Effector memory CD8-positive, alpha-beta T cell (primary cell): ENCODE results near the gene TLE6.
"Not testable (repeated sequence)": the region's sequence is repeated elsewhere in the genome, so short reads cannot be mapped to it uniquely, and the experiment has no call there.

ENCODE experiments used
- ATAC-seq: fragments of 150-1000 bp; cut with Tn5 transposase; replicated peaks from 2 replicates; pipeline ENCODE4 v1.10.0; 2021; ENCODE audit warnings: mild to moderate bottlenecking, moderate library complexity
- DNase-seq, 3 experiments: peaks; one replicate each; pipeline ENCODE4 v3.0.0; 2021
- H3K27ac Mint-ChIP-seq, 2 donors: one replicate each; pipeline ENCODE4 v1.8.0; 2022; ENCODE audit warnings: mild to moderate bottlenecking in 2 of 2, mixed read lengths in 2 of 2, moderate library complexity in 2 of 2
- H3K27me3 Mint-ChIP-seq, 2 donors: one replicate each; pipeline ENCODE4 v1.8.0; 2022; ENCODE audit warnings: mixed read lengths in 2 of 2
- H3K36me3 Mint-ChIP-seq: one replicate; pipeline ENCODE4 v1.8.0; 2022; ENCODE audit warnings: mild to moderate bottlenecking, moderate library complexity, mixed read lengths; ENCODE audit not compliant: insufficient read depth
- H3K4me1 Mint-ChIP-seq, 2 donors: one replicate each; pipeline ENCODE4 v1.8.0; 2022; ENCODE audit warnings: low read depth in 2 of 2, mixed read lengths in 2 of 2
- H3K4me3 Mint-ChIP-seq, 2 donors: one replicate each; pipeline ENCODE4 v1.8.0; 2022; ENCODE audit warnings: mild to moderate bottlenecking in 2 of 2, mixed read lengths in 2 of 2, moderate library complexity in 2 of 2
- H3K9me3 Mint-ChIP-seq, 2 donors: one replicate each; pipeline ENCODE4 v1.8.0; 2022; ENCODE audit warnings: mixed read lengths in 2 of 2

TLE6 gene

DNA sequence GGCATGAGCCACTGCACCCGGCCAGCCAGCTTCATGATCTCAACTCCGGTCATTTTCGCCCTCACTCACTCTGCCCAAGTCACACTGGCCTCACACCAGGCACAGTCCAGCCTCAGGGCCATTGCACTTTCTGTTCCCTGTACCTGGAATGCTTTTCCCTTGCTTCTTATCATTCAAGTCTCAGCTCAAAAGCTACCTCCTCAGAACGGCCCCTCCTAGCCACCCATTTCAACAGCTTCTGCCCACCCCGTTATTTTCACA, 54.2 kb downstream of the TLE6 start:
- Mint-ChIP-seq H3K36me3 (peaks cover 21% of the 10 kb centered on the region), H3K4me1 (peaks cover 31 to 32% of the 10 kb centered on the region in 2 donors), H3K9me3 (no peaks in the 10 kb centered on the region), H3K27me3 (peaks cover 0 to 10% of the 10 kb centered on the region in 2 donors), H3K4me3 (no peak overlapping the region), H3K27ac (peak overlapping the region in 1 of 2 donors; percentile 17)
- no peak for DNase-seq
- no peak for ATAC-seq

DNA sequence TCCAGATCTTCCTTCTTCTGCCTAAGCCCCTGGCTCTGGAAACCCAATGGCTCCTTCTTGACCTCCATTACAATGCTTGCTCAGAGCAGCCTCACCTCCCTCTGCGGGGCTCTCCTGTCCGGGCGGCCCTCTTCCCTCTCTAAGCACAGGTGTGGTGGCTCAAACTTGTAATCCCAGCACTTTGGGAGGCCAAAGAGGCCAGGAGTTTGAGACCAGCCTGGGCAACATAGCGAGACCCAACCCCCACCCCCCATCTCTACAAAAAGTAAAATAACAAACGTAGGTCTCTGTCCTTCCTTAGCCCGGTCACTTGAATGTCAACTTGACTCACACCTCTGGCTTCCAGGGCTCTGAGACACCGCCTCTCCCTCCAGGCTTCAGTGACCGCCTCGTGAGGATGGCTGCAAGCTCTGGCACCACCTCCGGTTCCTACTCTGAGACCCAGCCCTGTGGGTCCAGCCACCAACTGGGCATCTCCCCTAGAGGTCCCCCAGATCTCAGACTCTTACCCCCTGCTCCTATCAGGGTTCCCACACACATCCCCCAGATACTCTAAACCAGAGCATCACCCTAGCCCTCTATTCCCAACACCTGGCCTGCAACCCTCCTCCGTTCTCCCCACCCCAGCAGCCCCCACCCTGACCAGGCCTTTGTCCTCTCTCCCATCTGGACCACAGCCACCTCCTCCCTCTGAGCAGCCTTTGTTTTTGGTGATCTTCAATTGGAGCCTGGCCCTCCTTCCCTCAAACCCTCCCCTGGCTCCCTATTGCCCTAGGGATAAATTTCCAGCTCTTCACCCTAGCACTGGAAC, 56.4 kb downstream of the TLE6 start:
- Mint-ChIP-seq H3K36me3 (peaks cover 26% of the 10 kb centered on the region), H3K27me3 (peaks cover 0 to 10% of the 10 kb centered on the region in 2 donors), H3K27ac (peak overlapping the region in 1 of 2 donors; percentile 52), H3K4me1 (peaks cover 27 to 28% of the 10 kb centered on the region in 2 donors), H3K4me3 (peak overlapping the region; percentile 90 to 94), H3K9me3 (no peaks in the 10 kb centered on the region)
- no peak for ATAC-seq
- no peak for DNase-seq

DNA sequence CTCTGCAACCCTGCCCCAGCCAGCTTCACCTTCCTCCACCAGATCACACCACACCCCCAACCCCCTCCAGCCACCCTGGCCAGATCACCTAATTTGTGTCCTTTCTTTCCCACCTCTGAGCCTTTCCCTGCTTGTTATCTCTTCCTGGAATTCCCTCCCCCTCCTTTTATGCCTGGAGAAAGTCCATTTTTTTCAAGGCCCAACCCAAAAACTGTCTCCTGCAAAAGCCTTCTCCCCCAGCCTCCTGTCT, 57.0 kb downstream of the TLE6 start:
- H3K27ac Mint-ChIP-seq = peak overlapping the region in 1 of 2 donors; percentile 98
- ATAC-seq (no peak), DNase-seq (no peak)
- H3K4me3 Mint-ChIP-seq = peak overlapping the region; percentile 90 to 94
- H3K36me3 Mint-ChIP-seq = peaks cover 26% of the 10 kb centered on the region
- no peaks in the 10 kb centered on the region for H3K9me3 Mint-ChIP-seq
- H3K27me3 Mint-ChIP-seq = peaks cover 0 to 10% of the 10 kb centered on the region in 2 donors
- H3K4me1 Mint-ChIP-seq = peaks cover 27 to 29% of the 10 kb centered on the region in 2 donors

DNA sequence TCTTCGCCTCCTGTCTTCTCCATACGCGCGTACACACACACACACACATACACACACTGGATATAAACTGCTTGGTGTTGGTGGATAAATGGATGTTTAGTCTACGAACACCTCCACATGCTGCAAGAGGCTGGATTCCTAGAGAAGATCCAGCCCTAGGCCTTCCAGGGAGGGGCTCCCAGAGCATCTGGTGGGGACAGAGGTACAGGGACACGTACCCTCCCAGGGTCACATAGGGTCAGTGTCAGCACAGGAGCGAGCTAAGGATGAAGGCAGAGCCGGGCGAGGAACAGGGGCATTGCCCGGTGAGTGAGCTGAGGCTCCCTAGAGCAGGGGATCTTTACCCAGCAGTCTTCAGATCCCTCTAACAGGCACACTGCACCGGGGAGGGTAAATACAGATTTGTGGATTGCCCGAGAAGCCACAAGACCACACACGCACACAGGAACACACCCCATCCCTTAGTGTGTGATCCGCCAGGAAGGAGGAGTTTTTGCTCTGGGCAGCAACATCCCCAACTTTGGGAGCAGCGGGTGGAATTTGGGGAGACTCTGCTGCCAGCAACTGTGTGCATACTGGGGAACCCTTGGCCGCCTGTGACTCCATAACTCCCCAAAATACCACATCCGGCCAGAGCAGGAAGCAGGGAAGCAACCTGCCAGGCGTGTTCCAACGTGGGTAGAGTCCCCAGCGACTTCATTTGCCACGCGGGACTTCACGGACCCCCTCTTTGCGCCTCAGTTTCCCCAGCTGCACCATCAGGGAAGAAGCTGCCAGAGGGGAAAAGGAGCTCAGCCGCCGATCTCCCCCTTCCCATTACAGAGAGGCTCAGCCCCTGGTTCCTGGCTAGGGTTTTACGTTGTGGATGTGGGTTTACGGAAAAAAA, 57.5 kb downstream of the TLE6 start:
- Mint-ChIP-seq H3K27me3 (peaks cover 0 to 10% of the 10 kb centered on the region in 2 donors), H3K36me3 (peaks cover 26% of the 10 kb centered on the region), H3K4me1 (peaks cover 27 to 32% of the 10 kb centered on the region in 2 donors), H3K4me3 (peak overlapping the region; percentile 90 to 94), H3K27ac (peak overlapping the region; percentile 97 to 98), H3K9me3 (no peaks in the 10 kb centered on the region)
- peak; percentile 12 for ATAC-seq
- DNase-seq = peak in 1 of 3 experiments; percentile 28

DNA sequence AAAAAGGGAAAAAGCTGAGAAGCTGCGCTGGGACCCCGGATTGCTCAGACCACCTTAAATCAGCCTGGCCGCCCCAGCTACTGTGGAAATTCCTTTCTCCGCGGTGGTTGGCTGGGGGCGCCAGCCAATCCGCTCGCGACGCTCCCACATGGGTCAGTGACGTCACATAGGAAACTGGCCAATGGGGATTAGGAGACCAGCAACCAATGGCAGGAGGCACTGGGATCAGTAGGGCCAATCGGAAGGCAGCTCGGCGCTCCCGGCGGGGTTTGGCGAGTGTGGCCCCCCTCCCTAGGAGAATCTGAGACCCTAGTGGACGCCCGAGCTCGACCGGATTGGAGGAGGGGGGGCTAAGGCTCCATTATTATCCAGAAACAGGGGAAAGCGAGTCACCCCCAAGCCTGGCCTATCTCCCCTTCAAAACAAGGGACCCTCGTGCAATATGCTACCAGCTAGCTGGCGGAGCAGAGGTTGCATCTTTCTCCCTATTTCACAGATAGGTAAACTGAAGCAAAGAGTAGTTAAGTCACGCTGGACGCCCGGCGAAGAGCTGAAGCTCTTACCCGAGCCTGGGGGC, 58.3 kb downstream of the TLE6 start:
- Mint-ChIP-seq H3K27ac (peak overlapping the region; percentile 97 to 98), H3K4me3 (peak overlapping the region; percentile 90 to 94), H3K27me3 (peaks cover 0 to 10% of the 10 kb centered on the region in 2 donors), H3K36me3 (peaks cover 26% of the 10 kb centered on the region), H3K4me1 (peaks cover 27 to 29% of the 10 kb centered on the region in 2 donors), H3K9me3 (no peaks in the 10 kb centered on the region)
- ATAC-seq (peak; percentile 92), DNase-seq (peak; percentile 93 to 94 (median 93))

DNA sequence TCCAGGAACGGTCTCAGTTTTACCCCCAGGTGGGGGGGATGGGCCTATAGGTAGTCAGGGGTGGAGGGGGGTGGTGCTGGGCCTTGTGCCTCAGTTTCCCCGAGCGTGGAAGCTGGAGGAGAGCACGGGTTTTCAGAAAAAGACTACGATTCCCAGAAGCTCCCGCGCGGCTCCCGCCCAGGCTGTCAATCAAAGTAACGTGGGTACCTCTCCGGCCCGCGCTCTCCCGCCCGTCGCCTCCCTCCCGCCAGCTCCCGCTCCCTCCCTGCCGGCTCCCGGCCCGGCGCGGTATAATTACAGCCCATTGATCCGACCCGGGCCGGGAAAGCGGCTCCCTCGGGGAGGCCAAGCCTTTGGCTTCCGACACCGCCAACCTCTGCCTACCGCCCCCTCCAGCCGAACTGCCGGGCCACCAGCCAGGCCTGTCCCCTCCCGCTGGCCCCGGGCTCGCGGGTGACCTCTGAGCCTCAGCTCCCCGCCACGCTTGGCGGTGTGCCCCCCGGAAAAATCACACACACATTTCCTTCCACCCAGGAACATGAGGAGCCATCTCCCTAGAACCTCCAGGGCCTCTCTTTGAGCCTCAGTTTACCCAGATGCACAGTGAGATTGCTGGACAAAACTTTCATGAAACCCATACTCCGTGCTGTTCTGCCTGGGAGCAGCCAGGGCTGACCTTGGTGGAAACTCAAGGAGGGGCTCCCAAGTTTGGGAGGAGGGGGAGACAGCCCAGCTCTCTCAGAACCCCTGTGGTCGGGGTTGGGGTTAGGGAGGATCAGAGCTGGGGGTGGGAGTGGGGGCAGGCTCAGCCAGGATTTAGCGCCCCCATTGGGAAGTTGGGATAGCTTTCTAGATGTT, 59.0 kb downstream of the TLE6 start:
- peak overlapping the region; percentile 90 to 94 for H3K4me3 Mint-ChIP-seq
- peaks cover 0 to 10% of the 10 kb centered on the region in 2 donors for H3K27me3 Mint-ChIP-seq
- H3K27ac Mint-ChIP-seq = peak overlapping the region; percentile 97 to 98
- no peaks in the 10 kb centered on the region for H3K9me3 Mint-ChIP-seq
- H3K36me3 Mint-ChIP-seq = peaks cover 26% of the 10 kb centered on the region
- peak; percentile 48 for ATAC-seq
- DNase-seq = peak; percentile 65 to 76 (median 69)
- H3K4me1 Mint-ChIP-seq = peaks cover 27 to 29% of the 10 kb centered on the region in 2 donors

DNA sequence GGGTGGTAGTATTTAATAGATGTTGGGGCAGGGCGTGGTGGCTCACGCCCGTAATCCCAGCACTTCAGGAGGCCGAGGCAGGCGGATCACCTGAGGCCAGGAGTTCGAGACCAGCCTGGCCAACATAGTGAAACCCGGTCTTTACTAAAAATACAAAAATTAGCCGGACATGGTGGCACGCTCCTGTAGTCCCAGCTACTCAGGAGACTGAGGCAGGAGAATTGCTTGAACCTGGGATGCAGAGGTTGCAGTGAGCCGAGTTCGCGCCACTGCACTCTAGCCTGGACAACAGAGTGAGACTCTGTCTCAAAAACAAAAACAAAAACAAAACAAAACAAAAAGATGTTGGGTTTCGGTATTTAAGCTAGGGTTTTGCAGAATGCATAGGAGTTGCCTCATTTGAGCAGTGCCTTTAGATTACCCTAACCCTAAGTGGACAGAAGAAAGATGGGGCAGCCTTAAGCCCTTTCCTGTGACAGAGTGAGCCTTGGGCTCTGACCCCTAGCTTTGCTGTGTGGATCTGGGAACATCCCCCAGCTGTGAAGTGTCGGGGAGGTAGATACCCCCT, 59.7 kb downstream of the TLE6 start:
- Mint-ChIP-seq H3K4me1 (peaks cover 27 to 31% of the 10 kb centered on the region in 2 donors), H3K36me3 (peaks cover 26% of the 10 kb centered on the region), H3K27ac (peak overlapping the region; percentile 97 to 98), H3K4me3 (peak overlapping the region; percentile 90 to 94)
- not testable (repeated sequence) for ATAC-seq, H3K27me3 Mint-ChIP-seq, H3K9me3 Mint-ChIP-seq, DNase-seq

DNA sequence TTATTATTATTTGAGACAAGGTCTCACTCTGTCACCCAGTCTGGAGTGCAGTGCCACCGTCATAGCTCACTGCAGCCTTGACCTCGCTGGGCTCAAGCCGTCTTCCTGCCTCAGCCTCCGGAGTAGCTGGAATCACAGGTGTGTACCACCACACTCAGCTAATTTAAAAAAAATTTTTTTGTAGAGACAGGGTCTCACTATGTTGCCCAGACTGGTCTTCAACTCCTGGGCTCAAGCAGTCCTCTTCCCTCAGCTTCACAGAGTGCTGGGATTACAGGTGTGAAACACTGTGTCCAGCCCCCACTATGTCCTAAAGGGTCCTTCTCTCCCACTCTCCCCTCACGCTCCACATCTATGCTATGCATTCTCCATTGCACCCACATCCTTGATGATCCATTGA, 60.9 kb downstream of the TLE6 start:
- Mint-ChIP-seq H3K36me3 (peaks cover 26% of the 10 kb centered on the region), H3K27me3 (peaks cover 0 to 10% of the 10 kb centered on the region in 2 donors), H3K9me3 (no peaks in the 10 kb centered on the region), H3K4me1 (peaks cover 25 to 33% of the 10 kb centered on the region in 2 donors), H3K27ac (no peak overlapping the region), H3K4me3 (no peak overlapping the region)
- DNase-seq = no peak
- ATAC-seq = no peak

DNA sequence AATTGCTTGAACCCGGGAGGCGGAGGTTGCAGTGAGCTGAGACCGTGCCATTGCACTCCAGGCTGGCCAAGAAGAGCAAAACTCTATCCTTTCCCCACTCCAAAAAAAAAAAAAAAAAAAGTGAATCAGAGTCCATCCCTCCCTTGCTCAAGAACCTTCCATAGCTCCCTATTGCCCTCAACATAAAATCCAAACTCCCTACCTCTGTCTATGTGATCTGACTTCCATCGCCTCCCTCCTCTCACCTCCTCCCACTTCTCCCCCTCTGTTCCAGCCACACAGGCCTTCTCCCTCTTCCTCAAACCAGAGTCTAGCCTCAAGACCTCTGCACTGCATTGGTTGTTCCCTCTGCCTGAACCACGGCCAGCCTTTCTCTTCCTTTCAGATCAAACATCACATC, 61.8 kb downstream of the TLE6 start:
- DNase-seq (no peak), ATAC-seq (no peak)
- Mint-ChIP-seq H3K36me3 (peaks cover 26% of the 10 kb centered on the region), H3K27ac (no peak overlapping the region), H3K4me1 (peaks cover 25 to 32% of the 10 kb centered on the region in 2 donors), H3K27me3 (peaks cover 0 to 6% of the 10 kb centered on the region in 2 donors), H3K9me3 (no peaks in the 10 kb centered on the region), H3K4me3 (no peak overlapping the region)

DNA sequence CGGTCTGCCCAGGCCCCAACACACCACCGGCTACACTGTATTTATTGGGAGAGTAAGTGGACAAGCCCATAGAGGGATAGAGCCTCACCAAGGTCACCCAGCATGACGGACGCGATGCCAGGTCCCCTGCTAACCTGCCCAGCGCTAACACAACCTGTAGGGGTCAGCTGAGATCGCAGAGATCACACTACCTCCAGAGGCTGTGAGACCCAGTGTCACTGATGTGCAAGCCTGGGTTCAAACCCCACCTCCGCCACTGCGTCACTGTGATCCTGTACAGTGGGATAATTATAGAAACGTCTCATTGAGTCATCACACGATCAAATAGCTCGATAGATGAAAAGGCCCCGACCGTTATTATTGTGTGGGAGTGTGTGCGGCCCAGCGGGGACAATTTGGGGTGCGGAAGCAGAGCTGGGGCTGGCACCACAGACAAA, 62.3 kb downstream of the TLE6 start:
- DNase-seq = no peak
- Mint-ChIP-seq H3K4me3 (peak overlapping the region in 1 of 2 donors; percentile 8), H3K27me3 (peaks cover 0 to under 1% of the 10 kb centered on the region in 2 donors), H3K27ac (no peak overlapping the region), H3K36me3 (peaks cover 25% of the 10 kb centered on the region), H3K9me3 (no peaks in the 10 kb centered on the region), H3K4me1 (peaks cover 20 to 27% of the 10 kb centered on the region in 2 donors)
- ATAC-seq = no peak

DNA sequence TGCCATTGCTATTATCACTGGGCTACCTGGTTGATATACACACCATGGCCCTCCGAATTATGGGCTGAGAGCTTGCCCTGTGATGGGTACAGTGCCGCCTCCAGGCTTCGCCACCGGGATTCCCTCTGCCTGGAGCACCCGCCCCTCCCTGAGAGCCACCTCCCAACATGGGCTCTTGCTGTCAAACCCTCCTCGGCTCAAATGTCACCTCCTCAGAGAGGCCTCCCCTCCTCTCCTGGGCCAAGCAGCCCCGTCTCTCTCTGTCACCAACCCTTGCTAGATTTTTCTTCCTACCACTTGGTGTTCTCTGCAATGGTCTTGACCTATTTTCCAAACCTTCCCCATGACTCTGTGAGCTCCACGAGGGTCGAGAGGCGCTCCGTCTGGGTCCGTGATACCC, 64.0 kb downstream of the TLE6 start:
- no peaks in the 10 kb centered on the region for H3K27me3 Mint-ChIP-seq
- ATAC-seq (no peak), DNase-seq (no peak)
- no peak overlapping the region for H3K27ac Mint-ChIP-seq
- H3K36me3 Mint-ChIP-seq = peaks cover 11% of the 10 kb centered on the region
- H3K9me3 Mint-ChIP-seq = no peaks in the 10 kb centered on the region
- H3K4me1 Mint-ChIP-seq = peaks cover 6 to 16% of the 10 kb centered on the region in 2 donors
- H3K4me3 Mint-ChIP-seq = no peak overlapping the region

DNA sequence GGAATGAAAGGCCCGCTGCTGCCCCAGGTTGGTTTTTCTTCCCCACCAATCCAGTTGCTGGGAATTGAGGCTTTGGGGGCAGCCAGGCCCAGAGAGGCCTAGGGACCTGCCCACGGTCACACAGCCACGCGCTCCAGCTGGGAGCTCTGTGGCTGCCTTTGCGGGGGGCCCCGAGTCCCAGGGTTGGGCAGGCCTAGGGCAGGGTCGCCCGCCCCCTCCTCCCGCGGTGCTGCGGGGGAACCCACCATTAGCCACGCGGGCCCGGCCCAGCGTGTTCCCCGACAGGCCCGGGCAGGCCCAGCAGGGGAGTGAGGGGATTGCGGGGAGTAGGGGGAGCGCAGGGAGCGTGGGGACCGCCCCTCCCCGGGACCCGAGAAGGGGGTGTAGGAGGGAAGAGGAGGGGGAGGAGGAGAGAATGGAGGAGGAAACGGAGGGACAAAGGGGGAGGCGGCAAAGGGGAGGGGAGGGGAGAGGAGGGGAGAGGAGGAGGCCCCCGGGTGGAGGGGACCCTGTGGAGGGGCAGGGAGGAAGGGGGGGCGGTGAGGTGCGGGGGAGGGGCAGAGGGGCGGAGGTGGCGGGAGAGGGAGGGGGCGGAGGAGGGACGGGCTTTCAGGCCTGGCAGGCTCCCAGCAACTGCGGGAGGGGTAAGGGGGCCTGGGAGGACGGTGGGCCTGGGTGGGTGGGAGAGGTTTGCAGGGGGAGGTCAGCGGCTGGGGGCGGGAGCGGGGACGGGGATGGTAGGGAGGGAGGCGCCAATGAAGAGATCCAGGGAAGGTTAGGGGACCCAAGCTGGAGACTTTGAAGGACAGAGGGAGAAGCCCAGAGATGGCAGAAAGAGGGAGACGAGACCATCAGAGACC, 64.6 kb downstream of the TLE6 start:
- no peak overlapping the region for H3K4me3 Mint-ChIP-seq
- no peaks in the 10 kb centered on the region for H3K9me3 Mint-ChIP-seq
- H3K36me3 Mint-ChIP-seq = peaks cover 4% of the 10 kb centered on the region
- no peak for ATAC-seq
- H3K27ac Mint-ChIP-seq = no peak overlapping the region
- no peaks in the 10 kb centered on the region for H3K27me3 Mint-ChIP-seq
- DNase-seq = no peak
- H3K4me1 Mint-ChIP-seq = peaks cover under 1 to 10% of the 10 kb centered on the region in 2 donors
